OCI-LY3 (cell line): ENCODE results near the gene SAV1.
A peak's percentile ranks its signal among the peaks of the same experiment; 100 is the strongest.

Experiments used
- H2AFZ ChIP-seq: fragments of 200-600, 300-600 bp; shearing (Covaris generic); 2 replicates; pipeline ENCODE4 v1.6.0; 2014; ENCODE audit warnings: antibody characterized with exemption, low read depth, low read length
- H3K27ac ChIP-seq: fragments of 200-600, 300-600 bp; sonication (generic); 2 replicates; pipeline ENCODE4 v1.5.1; 2014; ENCODE audit warnings: mild to moderate bottlenecking, low read length, moderate library complexity, mixed read lengths
- H3K27me3 ChIP-seq: fragments of 200-600, 300-600 bp; sonication (generic); 2 replicates; pipeline ENCODE4 v1.6.1; 2014; ENCODE audit warnings: low read depth, low read length, mixed read lengths
- H3K36me3 ChIP-seq: fragments of 200-600, 300-600 bp; sonication (generic); replicated peaks from 2 replicates; pipeline ENCODE3; 2014; ENCODE audit warnings: low read depth, low read length, mixed read lengths
- H3K4me1 ChIP-seq: fragments of 300-600, 200-600 bp; sonication (generic); 2 replicates; pipeline ENCODE4 v1.6.1; 2014; ENCODE audit warnings: low read length, mixed read lengths
- H3K4me2 ChIP-seq: fragments of 200-600, 300-600 bp; sonication (generic); 2 replicates; pipeline ENCODE4 v1.6.1; 2014; ENCODE audit warnings: low read length, mixed read lengths
- H3K4me3 ChIP-seq: fragments of 300-600, 200-600 bp; sonication (generic); 2 replicates; pipeline ENCODE4 v1.5.1; 2014; ENCODE audit warnings: antibody characterized with exemption, mild to moderate bottlenecking, low read length, moderate library complexity
- H3K79me2 ChIP-seq: fragments of 300-600, 200-600 bp; shearing (Covaris generic); 2 replicates; pipeline ENCODE4 v1.6.1; 2014; ENCODE audit warnings: mild to moderate bottlenecking, low read length, mixed read lengths
- H3K9ac ChIP-seq: fragments of 300-600, 200-600 bp; shearing (Covaris generic); 2 replicates; pipeline ENCODE4 v1.6.0; 2014; ENCODE audit warnings: mild to moderate bottlenecking, low read length, moderate library complexity
- H3K9me3 ChIP-seq: fragments of 200-600, 300-600 bp; shearing (Covaris generic); 2 replicates; pipeline ENCODE4 v1.6.1; 2014; ENCODE audit warnings: low read length, mixed read lengths; ENCODE audit not compliant: insufficient read depth
- H4K20me1 ChIP-seq: fragments of 200-600, 300-600 bp; sonication (generic); 2 replicates; pipeline ENCODE4 v1.6.1; 2016; ENCODE audit warnings: low read length, mixed read lengths; ENCODE audit not compliant: insufficient read depth
- EZH2phosphoT487 ChIP-seq: fragments of 200-600 bp; shearing (Covaris generic); IDR thresholded peaks from 2 replicates; pipeline ENCODE4 v1.6.1; 2018; ENCODE audit warnings: antibody characterized with exemption, mixed run types, low read depth
- TF ChIP-seq, protein P1 (sequence below): fragments of 200-600, 300-600 bp; sonication (generic); IDR thresholded peaks from 2 replicates; pipeline ENCODE4 v1.5.1; 2014; ENCODE audit warnings: antibody characterized with exemption, low read length, low read depth

The SAV1 gene

GRCh38 chr14:50603565-50603964 lies 64.5 kb downstream of the SAV1 start:
- H3K27ac ChIP-seq: no peak overlapping the region
- no peaks in the 10 kb centered on the region for H3K36me3 ChIP-seq
- TF ChIP-seq EZH2phosphoT487: no peak
- TF ChIP-seq, protein P1, sequence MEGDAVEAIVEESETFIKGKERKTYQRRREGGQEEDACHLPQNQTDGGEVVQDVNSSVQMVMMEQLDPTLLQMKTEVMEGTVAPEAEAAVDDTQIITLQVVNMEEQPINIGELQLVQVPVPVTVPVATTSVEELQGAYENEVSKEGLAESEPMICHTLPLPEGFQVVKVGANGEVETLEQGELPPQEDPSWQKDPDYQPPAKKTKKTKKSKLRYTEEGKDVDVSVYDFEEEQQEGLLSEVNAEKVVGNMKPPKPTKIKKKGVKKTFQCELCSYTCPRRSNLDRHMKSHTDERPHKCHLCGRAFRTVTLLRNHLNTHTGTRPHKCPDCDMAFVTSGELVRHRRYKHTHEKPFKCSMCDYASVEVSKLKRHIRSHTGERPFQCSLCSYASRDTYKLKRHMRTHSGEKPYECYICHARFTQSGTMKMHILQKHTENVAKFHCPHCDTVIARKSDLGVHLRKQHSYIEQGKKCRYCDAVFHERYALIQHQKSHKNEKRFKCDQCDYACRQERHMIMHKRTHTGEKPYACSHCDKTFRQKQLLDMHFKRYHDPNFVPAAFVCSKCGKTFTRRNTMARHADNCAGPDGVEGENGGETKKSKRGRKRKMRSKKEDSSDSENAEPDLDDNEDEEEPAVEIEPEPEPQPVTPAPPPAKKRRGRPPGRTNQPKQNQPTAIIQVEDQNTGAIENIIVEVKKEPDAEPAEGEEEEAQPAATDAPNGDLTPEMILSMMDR: no peak
- H2AFZ ChIP-seq: no peak overlapping the region
- no peaks in the 10 kb centered on the region for H4K20me1 ChIP-seq
- no peak overlapping the region for H3K9ac ChIP-seq
- no peaks in the 10 kb centered on the region for H3K4me1 ChIP-seq
- H3K4me2 ChIP-seq: no peak overlapping the region
- no peaks in the 10 kb centered on the region for H3K79me2 ChIP-seq
- no peak overlapping the region for H3K4me3 ChIP-seq
- H3K27me3 ChIP-seq: no peaks in the 10 kb centered on the region
- H3K9me3 ChIP-seq: no peaks in the 10 kb centered on the region

GRCh38 chr14:50602035-50602434 lies 66.1 kb downstream of the SAV1 start:
- no peaks in the 10 kb centered on the region for H3K36me3 ChIP-seq
- H3K9me3 ChIP-seq: no peaks in the 10 kb centered on the region
- no peak overlapping the region for H3K4me3 ChIP-seq
- H3K27ac ChIP-seq: no peak overlapping the region
- H4K20me1 ChIP-seq: no peaks in the 10 kb centered on the region
- H3K27me3 ChIP-seq: no peaks in the 10 kb centered on the region
- 0 out of 2 replicates have a peak overlapping the region, but pooled peaks have one; percentile 22 for H2AFZ ChIP-seq
- no peaks in the 10 kb centered on the region for H3K4me1 ChIP-seq
- TF ChIP-seq EZH2phosphoT487: no peak
- TF ChIP-seq, protein P1: no peak
- no peak overlapping the region for H3K4me2 ChIP-seq
- H3K9ac ChIP-seq: no peak overlapping the region
- H3K79me2 ChIP-seq: no peaks in the 10 kb centered on the region

GRCh38 chr14:50601394-50601793 lies 66.7 kb downstream of the SAV1 start:
- no peaks in the 10 kb centered on the region for H3K79me2 ChIP-seq
- TF ChIP-seq, protein P1: no peak
- TF ChIP-seq EZH2phosphoT487: no peak
- H3K9ac ChIP-seq: no peak overlapping the region
- H3K4me2 ChIP-seq: no peak overlapping the region
- 0 out of 2 replicates have a peak, but pooled peaks cover 2% of the 10 kb centered on the region for H3K27me3 ChIP-seq
- no peak overlapping the region for H2AFZ ChIP-seq
- no peak overlapping the region for H3K27ac ChIP-seq
- no peaks in the 10 kb centered on the region for H3K9me3 ChIP-seq
- no peaks in the 10 kb centered on the region for H3K4me1 ChIP-seq
- H3K36me3 ChIP-seq: no peaks in the 10 kb centered on the region
- H4K20me1 ChIP-seq: no peaks in the 10 kb centered on the region
- H3K4me3 ChIP-seq: no peak overlapping the region

- Histone ChIP-seq H3K27me3 (0 out of 2 replicates have a peak, but pooled peaks cover 4% of the 10 kb centered on the region), H3K9me3 (no peaks in the 10 kb centered on the region), H3K36me3 (no peaks in the 10 kb centered on the region), H3K9ac (no peak overlapping the region), H3K4me2 (no peak overlapping the region), H3K4me3 (no peak overlapping the region), H3K27ac (no peak overlapping the region), H3K79me2 (no peaks in the 10 kb centered on the region), H2AFZ (no peak overlapping the region), H4K20me1 (no peaks in the 10 kb centered on the region), H3K4me1 (no peaks in the 10 kb centered on the region)
- TF ChIP-seq, protein P1: no peak
- TF ChIP-seq EZH2phosphoT487: no peak
Measured at GRCh38 chr14:50600849-50601248, 67.3 kb downstream of the SAV1 start.
